GM12865 (cell line): ENCODE results near the gene HSD17B12.

Experiments
- DNase-seq: peaks from one replicate; pipeline ENCODE4 v3.0.0; 2010; ENCODE audit warnings: low read depth
- H3K4me3 ChIP-seq: 2 replicates; pipeline ENCODE4 v1.5.1; 2011; ENCODE audit warnings: mild to moderate bottlenecking, low read depth, low read length, control low read depth
- TF ChIP-seq, protein P1 (sequence below): IDR thresholded peaks from 2 replicates; pipeline ENCODE4 v1.5.1; 2011; ENCODE audit warnings: low read length, control low read depth, low read depth, inconsistent platforms; ENCODE audit not compliant: insufficient read depth; ENCODE audit errors: missing control alignments

Gene HSD17B12

DNA sequence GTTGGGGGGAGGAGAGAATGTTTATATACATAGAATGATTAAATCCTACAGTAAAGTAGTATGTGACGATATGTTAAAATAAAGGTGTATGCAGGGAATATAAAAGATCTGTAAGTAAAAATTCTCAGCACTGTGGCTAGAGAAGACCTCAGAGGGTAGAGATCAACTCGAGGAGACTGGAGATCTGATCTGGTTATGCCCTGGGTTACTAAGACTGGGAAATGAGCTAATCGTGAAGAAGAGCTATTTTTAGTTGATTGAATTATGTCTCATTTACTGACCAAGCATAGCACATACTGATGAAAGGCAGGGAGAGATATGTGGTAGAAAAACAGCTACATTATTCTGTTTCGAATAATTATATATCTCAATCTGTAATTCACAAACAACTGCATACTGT lies 157.3 kb downstream of the HSD17B12 start:
- no peak overlapping the region for H3K4me3 ChIP-seq
- DNase-seq, result no peak
- TF ChIP-seq, protein P1, sequence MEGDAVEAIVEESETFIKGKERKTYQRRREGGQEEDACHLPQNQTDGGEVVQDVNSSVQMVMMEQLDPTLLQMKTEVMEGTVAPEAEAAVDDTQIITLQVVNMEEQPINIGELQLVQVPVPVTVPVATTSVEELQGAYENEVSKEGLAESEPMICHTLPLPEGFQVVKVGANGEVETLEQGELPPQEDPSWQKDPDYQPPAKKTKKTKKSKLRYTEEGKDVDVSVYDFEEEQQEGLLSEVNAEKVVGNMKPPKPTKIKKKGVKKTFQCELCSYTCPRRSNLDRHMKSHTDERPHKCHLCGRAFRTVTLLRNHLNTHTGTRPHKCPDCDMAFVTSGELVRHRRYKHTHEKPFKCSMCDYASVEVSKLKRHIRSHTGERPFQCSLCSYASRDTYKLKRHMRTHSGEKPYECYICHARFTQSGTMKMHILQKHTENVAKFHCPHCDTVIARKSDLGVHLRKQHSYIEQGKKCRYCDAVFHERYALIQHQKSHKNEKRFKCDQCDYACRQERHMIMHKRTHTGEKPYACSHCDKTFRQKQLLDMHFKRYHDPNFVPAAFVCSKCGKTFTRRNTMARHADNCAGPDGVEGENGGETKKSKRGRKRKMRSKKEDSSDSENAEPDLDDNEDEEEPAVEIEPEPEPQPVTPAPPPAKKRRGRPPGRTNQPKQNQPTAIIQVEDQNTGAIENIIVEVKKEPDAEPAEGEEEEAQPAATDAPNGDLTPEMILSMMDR, result no peak

- TF ChIP-seq, protein P1, result no peak
- no peak for DNase-seq
- no peak overlapping the region for H3K4me3 ChIP-seq
Measured at GRCh38 chr11:43842021-43842420, 161.5 kb downstream of the HSD17B12 start.

GRCh38 chr11:43845816-43846215 lies 165.3 kb downstream of the HSD17B12 start:
- H3K4me3 ChIP-seq, result no peak overlapping the region
- TF ChIP-seq, protein P1, result no peak
- no peak for DNase-seq

- DNase-seq, result peak; percentile 76
- TF ChIP-seq, protein P1, result peak; percentile 71
- H3K4me3 ChIP-seq, result no peak overlapping the region
Measured at GRCh38 chr11:43852057-43852636, 171.6 kb downstream of the HSD17B12 start.

- DNase-seq, result no peak
- no peak overlapping the region for H3K4me3 ChIP-seq
- TF ChIP-seq, protein P1, result no peak
Measured at GRCh38 chr11:43853781-43854180, 173.2 kb downstream of the HSD17B12 start.

DNA sequence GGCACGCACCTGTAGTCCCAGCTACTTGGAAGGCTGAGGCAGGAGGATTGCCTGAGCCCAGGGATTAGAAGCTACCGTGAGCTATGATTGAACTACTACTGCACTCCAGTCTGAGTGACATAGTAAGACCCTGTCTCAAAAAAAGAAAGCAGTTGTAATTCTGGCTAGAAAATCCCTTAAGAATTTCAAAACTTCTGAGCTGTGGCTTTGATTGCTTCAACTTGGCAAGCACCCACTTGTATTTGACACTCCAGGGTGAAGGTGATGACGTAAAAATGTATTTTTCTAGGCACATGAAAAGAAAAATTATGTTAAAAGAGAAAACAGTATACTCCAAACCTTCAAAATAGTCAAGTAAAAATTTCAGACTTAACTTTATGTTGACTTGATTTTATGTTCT lies 176.5 kb downstream of the HSD17B12 start:
- H3K4me3 ChIP-seq, result no peak overlapping the region
- no peak for DNase-seq
- TF ChIP-seq, protein P1, result no peak

DNA sequence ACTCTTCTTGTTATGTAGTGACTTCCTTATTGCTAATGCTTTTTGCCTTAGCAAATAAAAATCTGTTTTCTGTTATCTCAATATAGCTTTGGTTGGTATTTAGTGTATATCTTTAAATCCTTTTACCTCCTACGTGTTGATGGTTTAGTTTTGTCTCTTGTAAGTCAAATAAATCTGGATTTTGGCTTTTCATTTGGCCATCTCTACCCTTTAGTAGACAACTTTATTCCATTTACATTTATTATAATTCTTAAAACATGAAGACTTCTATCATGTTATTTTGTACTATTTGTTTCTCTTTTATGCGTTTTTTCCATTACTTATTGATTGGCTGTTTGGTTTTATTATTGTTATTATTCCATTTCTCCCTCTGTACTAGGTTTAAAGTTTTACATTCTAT lies 180.6 kb downstream of the HSD17B12 start:
- TF ChIP-seq, protein P1, result no peak
- no peak for DNase-seq
- no peak overlapping the region for H3K4me3 ChIP-seq
